Peyer's patch (tissue), 4 donors: Measurements from ENCODE around the gene EFEMP1. TPM values are rescaled to one million over a fixed set of nuclear protein-coding genes. Genes with fewer than 3 reads are reported as not detected.

Experiments
- DNase-seq, 3 donors: peaks; one replicate each; pipeline ENCODE4 v3.0.0-alpha.2; 2017 to 2019
- H3K27ac ChIP-seq, 4 donors: fragments of 200-600 bp; sonication (generic); one replicate each; pipeline ENCODE4 v1.5.1; 2016 to 2019
- H3K27me3 ChIP-seq, 2 donors: fragments of 200-600 bp; sonication (generic); one replicate each; pipeline ENCODE4 v1.5.1; 2019
- H3K36me3 ChIP-seq, 3 donors: fragments of 200-600 bp; sonication (generic); one replicate each; pipeline ENCODE4 v1.5.1; 2016 to 2019
- H3K4me1 ChIP-seq, 4 donors: fragments of 200-600 bp; sonication (generic); one replicate each; pipeline ENCODE4 v1.5.1; 2016 to 2019
- H3K4me3 ChIP-seq, 4 donors: fragments of 200-600 bp; sonication (generic); 1 replicate in 3 of 4; 2 replicates in 1 of 4; pipeline ENCODE4 v1.5.1; 2016 to 2019; ENCODE audit warnings: mild to moderate bottlenecking in 1 of 4
- H3K9me3 ChIP-seq, 4 donors: fragments of 200-600 bp; sonication (generic); one replicate each; pipeline ENCODE4 v1.5.1; 2016 to 2019; ENCODE audit warnings: mild to moderate bottlenecking in 1 of 4
- CTCF ChIP-seq, 6 experiments: fragments of 450-650 bp in 4 of 6; fragments of 200-600 bp in 2 of 6; sonication (generic) in 1 of 6; IDR thresholded peaks; one replicate each; pipeline ENCODE4 v1.5.1; 2017 to 2019; ENCODE audit warnings: antibody characterized with exemption in 6 of 6, mild to moderate bottlenecking in 3 of 6, moderate library complexity in 1 of 6
- POLR2A ChIP-seq, 2 donors: fragments of 450-650 bp; IDR thresholded peaks; one replicate each; pipeline ENCODE4 v1.5.1; 2017; ENCODE audit warnings: antibody characterized with exemption in 2 of 2, mild to moderate bottlenecking in 2 of 2, moderate library complexity in 2 of 2
- total RNA-seq, 4 donors: library from RNA; depleted of rRNA; stranded (reverse); fragments of >200 nt; gene quantifications; one replicate each; pipeline ENCODE4 v1.1.0, GENCODE V29; 2016

EFEMP1 gene
- total RNA-seq, 4 donors from 2014 or later = 16.3 to 44.4 (median 26.6) TPM

GRCh38 chr2:55876429-55877086 is 47.0 kb downstream of the EFEMP1 start:
- no peak overlapping the region for H3K27ac ChIP-seq
- H3K4me3 ChIP-seq = no peak overlapping the region
- H3K9me3 ChIP-seq = no peaks in the 10 kb centered on the region
- H3K27me3 ChIP-seq = no peaks in the 10 kb centered on the region
- no peak for DNase-seq
- no peaks in the 10 kb centered on the region for H3K36me3 ChIP-seq
- no peak for TF ChIP-seq POLR2A (IDR thresholded peaks at IDR 0.05)
- TF ChIP-seq CTCF (IDR thresholded peaks at IDR 0.05) = no peak
- H3K4me1 ChIP-seq = no peaks in the 10 kb centered on the region

GRCh38 chr2:55875434-55876135 is 48.0 kb downstream of the EFEMP1 start:
- no peak overlapping the region for H3K27ac ChIP-seq
- no peaks in the 10 kb centered on the region for H3K36me3 ChIP-seq
- DNase-seq = no peak
- no peak for TF ChIP-seq POLR2A (IDR thresholded peaks at IDR 0.05)
- no peak for TF ChIP-seq CTCF (IDR thresholded peaks at IDR 0.05)
- no peaks in the 10 kb centered on the region for H3K27me3 ChIP-seq
- no peak overlapping the region for H3K4me3 ChIP-seq
- no peaks in the 10 kb centered on the region for H3K9me3 ChIP-seq
- H3K4me1 ChIP-seq = no peaks in the 10 kb centered on the region

DNA sequence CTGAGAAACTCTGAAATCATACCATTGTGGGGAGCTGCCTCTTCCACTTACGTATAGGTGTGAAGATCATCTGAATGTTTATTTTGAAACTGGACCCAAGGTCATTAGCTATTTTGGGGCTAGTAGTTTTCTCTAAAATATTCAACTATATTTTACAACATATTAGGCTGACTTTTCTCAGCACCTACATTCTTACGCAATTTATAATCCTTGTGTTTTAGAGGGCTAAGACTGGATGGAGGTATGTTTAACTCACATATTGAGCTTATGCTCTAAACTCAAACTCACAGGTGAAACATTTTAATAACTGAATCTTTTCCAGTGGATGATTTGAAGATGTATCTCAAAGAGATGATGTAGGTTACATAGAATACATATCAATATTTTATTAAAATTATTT is 49.2 kb downstream of the EFEMP1 start:
- Histone ChIP-seq H3K27me3 (no peaks in the 10 kb centered on the region), H3K36me3 (no peaks in the 10 kb centered on the region), H3K27ac (no peak overlapping the region), H3K4me3 (no peak overlapping the region), H3K9me3 (no peaks in the 10 kb centered on the region), H3K4me1 (no peaks in the 10 kb centered on the region)
- TF ChIP-seq CTCF (IDR thresholded peaks at IDR 0.05) (no peak), POLR2A (IDR thresholded peaks at IDR 0.05) (no peak)
- DNase-seq = no peak

- DNase-seq = no peak
- Histone ChIP-seq H3K36me3 (no peaks in the 10 kb centered on the region), H3K4me3 (no peak overlapping the region)
Measured at GRCh38 chr2:55871637-55872036, 51.9 kb downstream of the EFEMP1 start.

DNA sequence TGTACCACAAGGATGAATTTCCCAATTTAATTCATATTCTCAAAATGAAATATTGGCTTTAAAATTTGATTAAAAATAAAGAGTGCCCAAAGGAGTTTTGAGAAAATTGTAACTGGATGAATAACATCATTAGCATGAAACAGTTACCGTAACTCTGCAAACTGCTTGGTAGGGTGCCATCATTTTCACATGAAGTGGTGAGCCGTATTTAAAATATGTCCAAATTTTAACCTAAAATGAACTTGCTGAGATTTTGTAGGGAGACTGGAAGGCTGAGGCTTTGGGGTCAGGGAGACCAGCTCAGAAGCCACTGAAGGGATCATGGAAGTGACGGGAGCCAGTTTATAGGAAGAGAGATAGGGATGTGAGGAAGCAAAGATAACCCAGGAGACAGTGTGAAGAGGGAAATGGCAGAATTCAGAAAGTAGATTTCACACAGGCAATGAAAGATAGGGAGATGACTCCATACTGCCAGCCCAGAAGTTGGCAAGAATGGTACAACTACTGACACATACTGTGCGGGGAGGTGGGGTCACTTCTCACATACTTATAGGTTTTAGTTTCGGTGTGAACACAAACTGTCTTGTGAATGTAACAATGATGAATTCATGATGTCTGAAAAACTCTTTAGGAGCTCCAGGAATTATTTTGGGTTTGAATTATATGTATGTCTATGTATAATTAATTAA is 53.8 kb downstream of the EFEMP1 start:
- H3K4me1 ChIP-seq = no peaks in the 10 kb centered on the region
- H3K27ac ChIP-seq = peak overlapping the region in 2 of 4 donors; percentile 8 to 25
- no peak for TF ChIP-seq CTCF (IDR thresholded peaks at IDR 0.05)

More at GRCh38 chr2:55871637-55872036, 51.9 kb downstream of the EFEMP1 start:
- Histone ChIP-seq H3K4me1 (no peaks in the 10 kb centered on the region), H3K9me3 (no peaks in the 10 kb centered on the region), H3K27me3 (no peaks in the 10 kb centered on the region), H3K27ac (no peak overlapping the region)
- no peak for TF ChIP-seq CTCF (IDR thresholded peaks at IDR 0.05)
- TF ChIP-seq POLR2A (IDR thresholded peaks at IDR 0.05) = no peak

More for the DNA sequence above, 53.8 kb downstream of the EFEMP1 start:
- Histone ChIP-seq H3K9me3 (no peaks in the 10 kb centered on the region), H3K4me3 (no peak overlapping the region), H3K27me3 (no peaks in the 10 kb centered on the region), H3K36me3 (no peaks in the 10 kb centered on the region)
- no peak for DNase-seq
